NCI-H187 (cell line): ENCODE data around the gene LAMA3.

Experiments used
- DNase-seq, 2 experiments: peaks; one replicate each; lab custom pipeline; 2025; lab: John Stamatoyannopoulos, UW

Gene LAMA3

DNA sequence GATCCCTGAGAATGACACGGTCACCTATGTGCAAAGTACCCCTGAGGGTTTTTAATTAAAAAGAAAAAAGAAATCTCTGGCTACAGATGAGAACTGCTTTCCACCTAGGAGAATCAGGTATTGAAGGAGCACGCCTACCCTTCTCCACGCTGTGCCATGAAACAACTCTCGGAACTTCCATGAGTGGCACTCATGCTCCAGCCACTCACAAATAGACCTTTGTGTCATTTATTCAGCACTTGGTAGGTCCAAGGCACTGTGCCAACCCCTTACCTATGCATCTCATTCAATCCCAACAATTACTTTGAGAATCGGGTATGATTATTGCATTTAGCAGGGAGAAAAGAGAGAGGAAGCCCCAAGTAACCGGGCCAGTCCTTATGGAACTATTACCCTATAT, 280.4 kb downstream of the LAMA3 start:
- no peak for DNase-seq

DNA sequence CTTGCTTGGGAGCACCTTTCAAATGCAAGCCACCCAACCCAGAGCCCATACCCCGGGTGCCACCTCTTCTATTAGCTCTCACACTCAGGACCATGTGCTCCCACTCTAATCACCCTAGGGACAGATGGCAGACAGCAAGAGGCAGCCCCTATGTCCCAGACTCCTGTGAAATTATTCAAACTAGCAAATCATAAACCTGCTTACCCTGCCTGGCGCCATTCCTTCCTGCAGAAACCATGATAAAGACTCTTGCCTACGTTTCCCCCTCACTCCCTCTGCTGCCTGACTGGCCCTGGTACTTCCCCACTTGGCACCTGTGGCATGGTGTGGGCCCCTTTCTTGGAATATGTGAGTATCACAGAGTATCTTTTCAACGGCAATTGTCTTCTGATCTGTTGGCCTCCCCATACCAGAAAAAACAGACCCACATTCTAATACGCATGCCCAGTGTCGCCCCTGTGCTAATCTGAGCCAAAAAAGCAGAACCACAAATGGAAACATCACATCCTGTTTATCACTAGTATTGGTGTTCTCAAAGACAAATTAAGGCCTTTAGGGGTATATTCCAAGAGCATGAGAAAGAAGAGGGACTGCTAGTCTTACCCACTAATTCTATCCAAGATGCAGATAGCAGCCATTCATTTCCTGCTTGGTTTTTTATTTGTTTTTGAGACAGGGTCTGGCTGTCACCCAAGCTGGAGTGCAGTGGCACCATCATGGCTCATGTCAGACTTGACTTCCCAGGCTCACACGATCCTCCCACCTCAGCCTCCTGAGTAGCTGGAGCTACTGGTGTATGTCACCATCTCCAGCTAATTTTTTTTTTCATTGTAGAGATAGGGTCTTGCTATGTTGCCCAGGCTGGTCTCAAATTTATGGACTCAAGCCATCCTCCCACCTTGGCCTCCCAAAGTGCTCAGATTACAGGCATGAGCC, 281.2 kb downstream of the LAMA3 start:
- DNase-seq, result no peak

- no peak for DNase-seq
These were observed 281.8 kb downstream of the LAMA3 start for GRCh38 chr18:23971097-23971440.

DNA sequence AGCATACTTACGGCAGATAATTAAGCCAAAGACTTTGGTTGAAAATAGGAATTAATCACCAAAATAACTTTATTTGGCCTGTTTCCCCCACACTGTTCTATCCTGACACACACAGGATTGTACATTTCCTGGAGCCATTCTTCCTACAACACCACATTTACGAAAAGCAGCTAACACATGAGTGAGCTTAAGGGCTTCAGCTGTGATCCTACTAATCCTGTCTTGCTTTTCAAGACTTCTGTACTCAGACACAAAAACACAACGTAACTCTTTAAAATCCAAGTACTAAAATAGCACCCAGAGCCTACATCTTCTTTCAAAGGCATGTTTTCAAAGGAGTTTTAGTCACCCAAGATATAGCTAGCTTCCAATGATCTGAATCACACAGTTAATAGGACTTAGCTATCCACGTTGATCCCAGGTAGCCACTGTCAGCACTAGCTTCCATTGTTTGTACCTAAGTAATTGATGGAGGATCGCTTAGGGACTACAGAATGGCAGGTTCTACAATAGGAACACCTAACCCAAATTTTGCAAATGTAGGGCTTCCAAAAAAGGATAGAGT, 282.5 kb downstream of the LAMA3 start:
- DNase-seq, result no peak

- DNase-seq, result no peak
These were observed 283.2 kb downstream of the LAMA3 start for GRCh38 chr18:23972453-23972852.

GRCh38 chr18:23977103-23977502, 287.9 kb downstream of the LAMA3 start:
- no peak for DNase-seq

DNA sequence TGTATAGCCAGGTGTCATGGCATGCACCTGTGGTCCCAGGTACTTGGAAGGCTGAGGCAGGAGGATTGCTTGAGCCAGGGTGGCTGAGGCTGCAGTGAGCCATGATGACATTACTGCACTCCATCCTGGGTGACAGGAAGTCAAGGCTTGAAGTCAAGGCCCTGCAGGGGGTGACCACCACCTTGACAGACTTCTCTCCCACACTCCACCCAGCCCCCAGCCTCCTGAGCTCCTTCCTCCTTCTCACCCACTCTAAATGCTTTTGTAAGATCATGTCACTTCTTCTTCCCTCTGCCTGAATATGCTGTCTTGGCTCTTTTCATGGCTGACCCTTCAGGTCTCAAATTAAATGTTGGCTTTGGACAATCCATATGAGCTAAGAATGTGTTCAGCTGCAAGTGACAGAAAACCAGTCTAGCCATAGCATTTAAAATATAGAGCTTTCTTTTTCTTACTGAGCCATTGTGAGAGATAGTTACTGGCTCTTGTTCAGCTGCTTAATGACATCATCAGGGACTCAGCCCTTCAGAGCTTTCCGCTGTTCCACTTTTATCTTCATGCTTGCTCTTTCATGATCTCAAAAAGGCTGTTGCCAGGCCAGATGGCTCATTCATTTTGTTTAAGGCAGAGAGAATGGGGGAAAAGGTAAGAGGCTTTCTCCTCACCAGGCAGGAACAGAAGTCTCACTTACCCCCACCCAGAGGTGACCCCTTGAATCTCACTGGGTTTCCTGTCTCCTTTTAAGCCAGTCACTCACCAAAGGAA, 288.6 kb downstream of the LAMA3 start:
- no peak for DNase-seq

- no peak for DNase-seq
These were observed 292.2 kb downstream of the LAMA3 start for GRCh38 chr18:23981369-23981980.

- DNase-seq, result no peak
These were observed 293.2 kb downstream of the LAMA3 start for GRCh38 chr18:23982155-23983079.

DNA sequence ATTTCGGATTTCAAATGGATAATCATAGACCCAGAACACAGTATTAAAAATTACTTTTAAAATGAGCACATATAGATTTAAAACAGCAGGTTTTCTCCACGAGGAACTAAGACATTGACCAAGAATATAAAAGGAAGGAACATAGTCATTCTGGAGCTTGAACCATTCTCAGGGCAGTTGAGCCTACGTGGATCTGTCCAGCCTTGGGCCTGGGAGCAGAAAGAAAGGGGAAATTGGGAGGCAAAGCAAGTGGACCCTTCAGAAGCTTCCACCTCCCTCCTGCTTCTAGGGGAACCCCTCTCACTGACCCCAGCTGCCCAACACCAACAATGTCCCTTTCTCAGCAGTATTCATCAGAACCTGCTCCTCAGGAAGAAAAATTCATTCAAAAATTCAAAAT, 293.9 kb downstream of the LAMA3 start:
- DNase-seq, result no peak

DNA sequence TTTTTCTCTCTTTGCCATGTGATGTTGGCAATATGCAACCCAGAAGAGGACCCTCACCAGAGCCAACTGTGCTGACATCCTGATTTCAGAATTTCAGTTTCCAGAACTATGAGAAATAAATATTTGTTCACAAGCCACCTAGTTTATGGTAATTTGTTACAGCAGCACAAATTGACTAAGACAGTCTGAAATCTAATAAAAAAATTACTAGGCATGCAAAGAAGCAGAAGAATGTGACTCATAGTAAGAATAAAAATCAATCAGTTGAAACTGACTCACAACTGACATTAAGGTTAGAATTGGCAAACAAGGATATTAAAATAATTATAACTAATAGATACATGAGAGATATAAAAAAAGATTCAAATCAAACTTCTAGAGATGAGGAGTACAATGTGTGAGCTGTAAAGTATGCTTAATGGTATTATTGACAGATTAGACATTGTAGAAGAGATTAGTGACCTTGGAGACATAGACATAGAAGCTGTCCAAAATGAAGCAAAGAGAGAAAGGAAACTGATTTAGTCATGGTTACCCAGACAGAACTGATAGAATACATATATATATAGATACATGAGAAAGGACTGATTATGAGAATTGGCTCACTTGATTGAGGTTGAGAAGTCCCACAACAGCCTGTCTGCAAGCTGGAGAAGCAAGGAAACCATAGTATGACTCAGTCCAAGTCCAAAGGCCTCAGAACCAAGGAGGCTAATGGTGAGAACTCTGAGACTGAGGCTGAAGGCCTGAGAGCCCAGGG, 297.5 kb downstream of the LAMA3 start:
- DNase-seq, result no peak

DNA sequence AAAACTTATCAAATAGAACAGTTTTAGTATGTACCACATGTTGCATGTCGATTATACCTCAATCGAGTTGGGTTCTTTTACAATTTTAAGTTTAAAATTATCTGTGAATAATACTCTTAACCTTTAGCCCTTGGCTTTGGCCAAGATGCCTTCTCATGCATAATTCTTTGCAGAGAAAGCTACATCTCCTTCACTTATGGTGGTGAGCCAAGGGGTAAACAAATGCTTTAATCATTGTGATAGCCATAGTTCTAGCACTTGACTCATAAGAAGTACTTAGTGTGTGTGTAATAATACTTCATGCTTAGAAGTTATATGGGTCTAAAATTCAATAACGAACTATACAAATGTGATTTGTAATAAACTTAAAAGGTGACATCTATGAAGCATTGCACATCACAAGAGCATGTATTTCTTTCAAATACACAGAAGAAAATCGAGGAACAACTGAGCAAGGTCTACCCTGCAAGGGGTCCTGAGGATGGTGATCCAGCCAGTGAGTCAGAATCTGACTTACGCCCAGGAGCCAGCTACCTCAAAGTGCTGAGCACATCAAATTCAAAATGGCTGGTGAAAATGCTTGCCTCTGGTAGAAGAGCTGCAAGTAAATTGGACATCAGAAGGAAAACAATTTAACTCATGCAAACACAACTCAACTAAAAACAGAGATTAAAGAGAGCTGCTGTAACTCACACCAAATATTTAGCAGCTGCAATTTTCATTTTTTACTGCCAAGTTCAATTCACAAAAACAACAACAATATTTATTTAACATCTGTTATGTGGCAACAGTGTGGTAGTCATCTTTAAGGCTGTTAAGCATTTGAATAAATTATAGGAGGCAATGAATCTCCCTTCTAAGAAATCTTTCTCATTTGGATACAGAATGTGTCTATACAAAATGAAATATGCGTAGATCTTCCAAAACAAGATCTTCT, 301.5 kb downstream of the LAMA3 start:
- no peak for DNase-seq

- no peak for DNase-seq
These were observed 303.1 kb downstream of the LAMA3 start for GRCh38 chr18:23992089-23992940.

- DNase-seq, result no peak
These were observed 303.7 kb downstream of the LAMA3 start for GRCh38 chr18:23992941-23993280.

DNA sequence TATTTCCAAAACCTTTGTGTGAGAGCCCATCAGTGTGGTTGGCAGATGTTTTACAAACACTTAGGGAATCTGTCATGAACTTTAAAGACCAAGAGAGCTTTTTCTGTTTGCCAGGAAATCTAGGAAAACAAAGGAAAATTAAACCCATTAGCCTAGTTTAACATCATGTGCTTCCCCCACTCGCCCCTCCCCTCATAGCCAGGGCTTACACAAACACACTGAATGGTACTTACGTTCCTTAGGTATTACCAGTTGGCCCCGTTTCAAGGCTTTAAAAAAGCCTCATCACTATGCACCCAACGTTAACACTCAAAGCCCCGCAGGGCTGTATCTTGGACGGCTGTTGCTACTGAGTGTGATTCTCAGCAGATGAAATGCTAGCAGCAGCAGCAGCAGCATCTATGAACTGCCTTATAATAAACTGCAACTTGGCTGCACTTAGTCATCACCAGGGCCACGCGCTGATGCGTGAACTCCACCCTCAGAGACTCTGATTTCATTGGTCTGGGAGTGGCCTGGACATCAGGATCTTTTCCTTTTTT, 305.2 kb downstream of the LAMA3 start:
- peak; percentile 78 to 90 for DNase-seq

- no peak for DNase-seq
These were observed 305.9 kb downstream of the LAMA3 start for GRCh38 chr18:23995180-23995579.

GRCh38 chr18:23998018-23998417, 308.8 kb downstream of the LAMA3 start:
- no peak for DNase-seq

GRCh38 chr18:23998820-23999219, 309.6 kb downstream of the LAMA3 start:
- DNase-seq, result peak; percentile 67 to 79
